Measurements from ENCODE around the gene SNX18. TPM values are rescaled to one million over a fixed set of nuclear protein-coding genes. Genes with fewer than 3 reads are reported as not detected.

Gene SNX18
- total and polyA plus RNA-seq, 12 donors, result 4.1 to 31.0 (median 19.9) TPM

- intact Hi-C loops (cut with DNase I), result loop anchor here in 2 of 10 donors (5.0 to 10.0 kb wide), 2 partner anchors 128 to 185 kb away; no protein-coding TSS in a partner anchor
- 55 to 73% methylated on average over 2 of the region's 2 CpGs for WGBS, 2 donors
- TF ChIP-seq CTCF (IDR thresholded peaks at IDR 0.05), result no peak
- no peaks in the 10 kb centered on the region for H3K36me3 ChIP-seq
- ATAC-seq (no peak), DNase-seq (no peak)
- no peaks in the 10 kb centered on the region for H3K9me3 ChIP-seq
- H3K27me3 ChIP-seq, result no peaks in the 10 kb centered on the region
- H3K27ac ChIP-seq, result peak overlapping the region in 3 of 10 donors; percentile 13 to 60 (median 26)
- no peak overlapping the region for H3K4me3 ChIP-seq
- H3K4me1 ChIP-seq, result peaks cover 21 to 100% (median 91%) of the 10 kb centered on the region in 9 donors
Measured at GRCh38 chr5:54529565-54529964, 12.0 kb downstream of the SNX18 start.

- Histone ChIP-seq H3K9me3 (no peaks in the 10 kb centered on the region), H3K36me3 (no peaks in the 10 kb centered on the region), H3K4me1 (peaks cover 22 to 95% (median 85%) of the 10 kb centered on the region in 9 donors), H3K27me3 (no peaks in the 10 kb centered on the region), H3K4me3 (no peak overlapping the region), H3K27ac (peak overlapping the region in 4 of 10 donors; percentile 1 to 65 (median 27))
- ATAC-seq (peak in 3 of 8 donors; percentile 16 to 44 (median 24)), DNase-seq (no peak)
- no peak for TF ChIP-seq CTCF (IDR thresholded peaks at IDR 0.05)
- intact Hi-C loops (cut with DNase I), result loop anchor here in 1 of 10 donors (10.0 kb wide), 1 partner anchor 113 kb away; no protein-coding TSS in a partner anchor
- 47 to 55% methylated on average over 12 of the region's 12 CpGs for WGBS, 2 donors
Measured at GRCh38 chr5:54531546-54531945, 14.0 kb downstream of the SNX18 start.

GRCh38 chr5:54533541-54534190, 16.1 kb downstream of the SNX18 start:
- H3K9me3 ChIP-seq, result no peaks in the 10 kb centered on the region
- WGBS, 2 donors, result 30 to 34% methylated on average over 10 of the region's 10 CpGs
- TF ChIP-seq CTCF (IDR thresholded peaks at IDR 0.05), result no peak
- H3K4me3 ChIP-seq, result peak overlapping the region in 4 of 10 donors; percentile 8 to 20 (median 14)
- peaks cover 21 to 93% (median 79%) of the 10 kb centered on the region in 9 donors for H3K4me1 ChIP-seq
- H3K27me3 ChIP-seq, result no peaks in the 10 kb centered on the region
- peak overlapping the region; percentile 73 to 89 (median 78) for H3K27ac ChIP-seq
- intact Hi-C loops (cut with DNase I), result loop anchor here in 1 of 10 donors (10.0 kb wide), 1 partner anchor 111 kb away; no protein-coding TSS in a partner anchor
- no peaks in the 10 kb centered on the region for H3K36me3 ChIP-seq
- peak in 1 of 2 donors; percentile 56 for DNase-seq
- ATAC-seq, result peak; percentile 59 to 85 (median 78)

- peak overlapping the region in 4 of 10 donors; percentile 8 to 20 (median 14) for H3K4me3 ChIP-seq
- peaks cover 21 to 92% (median 71%) of the 10 kb centered on the region in 9 donors for H3K4me1 ChIP-seq
- DNase-seq (no peak), ATAC-seq (peak; percentile 28 to 60 (median 44))
- intact Hi-C loops (cut with DNase I), result loop anchor here in 1 of 10 donors (10.0 kb wide), 1 partner anchor 110 kb away; no protein-coding TSS in a partner anchor
- H3K36me3 ChIP-seq, result peaks cover 0 to 3% (median 0%) of the 10 kb centered on the region in 9 donors
- 38 to 48% methylated on average over 4 of the region's 4 CpGs for WGBS, 2 donors
- H3K27me3 ChIP-seq, result no peaks in the 10 kb centered on the region
- H3K9me3 ChIP-seq, result no peaks in the 10 kb centered on the region
- TF ChIP-seq CTCF (IDR thresholded peaks at IDR 0.05), result no peak
- peak overlapping the region; percentile 73 to 89 (median 78) for H3K27ac ChIP-seq
Measured at GRCh38 chr5:54534191-54535004, 16.8 kb downstream of the SNX18 start.
